ENCODE data around the gene RARB. TPM values are rescaled to one million over a fixed set of nuclear protein-coding genes. Genes with fewer than 3 reads are reported as not detected.

RARB gene
- total RNA-seq, 4 donors from 2014 or later = 13.1 to 45.8 (median 25.3) TPM

- Histone ChIP-seq H3K27me3 (no peaks in the 10 kb centered on the region), H3K27ac (peak overlapping the region; percentile 63 to 89 (median 80)), H3K4me1 (peaks cover 25 to 99% (median 33%) of the 10 kb centered on the region in 3 donors)
These were observed 30.4 kb downstream of the RARB start for GRCh38 chr3:25458420-25458814.

GRCh38 chr3:25460751-25461150, 32.7 kb downstream of the RARB start:
- H3K4me1 ChIP-seq = peaks cover 12 to 96% (median 31%) of the 10 kb centered on the region in 3 donors
- H3K27ac ChIP-seq = peak overlapping the region in 3 of 4 donors; percentile 12 to 82 (median 28)
- peaks cover 0 to 14% of the 10 kb centered on the region in 2 donors for H3K36me3 ChIP-seq
- no peak overlapping the region for H3K4me3 ChIP-seq
- ATAC-seq = no peak
- H3K27me3 ChIP-seq = no peaks in the 10 kb centered on the region
- WGBS, 2 donors (ENCODE audit: low coverage in 1 of 2) = 66 to 71% methylated on average over 2 of the region's 2 CpGs
- no peaks in the 10 kb centered on the region for H3K9me3 ChIP-seq
- no peak for TF ChIP-seq POLR2AphosphoS5 (IDR thresholded peaks at IDR 0.05)
- no peak for TF ChIP-seq CTCF (IDR thresholded peaks at IDR 0.05)
- TF ChIP-seq POLR2A (IDR thresholded peaks at IDR 0.05) = no peak
- no peak for TF ChIP-seq EP300 (IDR thresholded peaks at IDR 0.05)

More at GRCh38 chr3:25458420-25458814, 30.4 kb downstream of the RARB start:
- H3K9me3 ChIP-seq = no peaks in the 10 kb centered on the region
- ATAC-seq = no peak
- TF ChIP-seq POLR2A (IDR thresholded peaks at IDR 0.05) (no peak), POLR2AphosphoS5 (IDR thresholded peaks at IDR 0.05) (no peak), EP300 (IDR thresholded peaks at IDR 0.05) (no peak), CTCF (IDR thresholded peaks at IDR 0.05) (no peak)
- WGBS, 2 donors (ENCODE audit: low coverage in 1 of 2) = 6 to 51% methylated on average over 2 of the region's 2 CpGs
- H3K36me3 ChIP-seq = peaks cover 0 to 14% of the 10 kb centered on the region in 2 donors
- H3K4me3 ChIP-seq = no peak overlapping the region

- 68 to 82% methylated on average over 3 of the region's 3 CpGs for WGBS, 2 donors (ENCODE audit: low coverage in 1 of 2)
- peak overlapping the region in 3 of 4 donors; percentile 8 to 33 (median 23) for H3K27ac ChIP-seq
- H3K27me3 ChIP-seq = no peaks in the 10 kb centered on the region
- ATAC-seq = no peak
- H3K4me3 ChIP-seq = no peak overlapping the region
- peaks cover 12 to 96% (median 26%) of the 10 kb centered on the region in 3 donors for H3K4me1 ChIP-seq
- TF ChIP-seq EP300 (IDR thresholded peaks at IDR 0.05) = no peak
- TF ChIP-seq CTCF (IDR thresholded peaks at IDR 0.05) = no peak
- TF ChIP-seq POLR2AphosphoS5 (IDR thresholded peaks at IDR 0.05) = no peak
- TF ChIP-seq POLR2A (IDR thresholded peaks at IDR 0.05) = no peak
- no peaks in the 10 kb centered on the region for H3K9me3 ChIP-seq
- peaks cover 0 to 14% of the 10 kb centered on the region in 2 donors for H3K36me3 ChIP-seq
These were observed 33.9 kb downstream of the RARB start for GRCh38 chr3:25461946-25462345.

- Histone ChIP-seq H3K4me1 (peaks cover 12 to 92% (median 24%) of the 10 kb centered on the region in 3 donors), H3K36me3 (peaks cover 0 to 14% of the 10 kb centered on the region in 2 donors), H3K4me3 (no peak overlapping the region), H3K27me3 (no peaks in the 10 kb centered on the region), H3K9me3 (no peaks in the 10 kb centered on the region), H3K27ac (peak overlapping the region in 1 of 4 donors; percentile 63)
- TF ChIP-seq CTCF (IDR thresholded peaks at IDR 0.05) = no peak
- no peak for TF ChIP-seq EP300 (IDR thresholded peaks at IDR 0.05)
- TF ChIP-seq POLR2AphosphoS5 (IDR thresholded peaks at IDR 0.05) = no peak
- TF ChIP-seq POLR2A (IDR thresholded peaks at IDR 0.05) = no peak
- ATAC-seq = no peak
- WGBS, 2 donors (ENCODE audit: low coverage in 1 of 2) = 100% methylated on average over 1 of the region's 1 CpG; no CpG with 5 or more reads in 1 of the 2 donors
These were observed 34.4 kb downstream of the RARB start for GRCh38 chr3:25462495-25462894.

GRCh38 chr3:25463836-25464418, 35.9 kb downstream of the RARB start:
- Histone ChIP-seq H3K27ac (peak overlapping the region; percentile 9 to 63 (median 48)), H3K4me3 (no peak overlapping the region), H3K4me1 (peaks cover 17 to 77% (median 17%) of the 10 kb centered on the region in 3 donors), H3K9me3 (no peaks in the 10 kb centered on the region), H3K36me3 (peaks cover 0 to 14% of the 10 kb centered on the region in 2 donors), H3K27me3 (no peaks in the 10 kb centered on the region)
- TF ChIP-seq EP300 (IDR thresholded peaks at IDR 0.05) (no peak), CTCF (IDR thresholded peaks at IDR 0.05) (no peak), POLR2A (IDR thresholded peaks at IDR 0.05) (no peak), POLR2AphosphoS5 (IDR thresholded peaks at IDR 0.05) (no peak)
- WGBS, 2 donors (ENCODE audit: low coverage in 1 of 2) = 50 to 65% methylated on average over 3 of the region's 3 CpGs
- ATAC-seq = no peak
